HCT116 (cell line): ENCODE data around the gene S100Z.

Source experiments
- ATF3 ChIP-seq: IDR thresholded peaks from 2 replicates; pipeline ENCODE4 v1.6.1; 2012
- CTCF ChIP-seq, 3 experiments: fragments of 200-600 bp in 1 of 3; sonication (generic) in 1 of 3; IDR thresholded peaks in 2 of 3; conservative IDR thresholded peaks in 1 of 3; 2 replicates each; pipeline ENCODE4 v1.5.1; 2012 to 2017; ENCODE audit warnings: low read depth in 2 of 3, low read length in 2 of 3, antibody characterized with exemption in 1 of 3, borderline replicate concordance in 1 of 3, control low read depth in 1 of 3, mild to moderate bottlenecking in 1 of 3, mixed read lengths in 1 of 3, mixed run types in 1 of 3, moderate library complexity in 1 of 3; ENCODE audit not compliant: insufficient read depth in 1 of 3
- EZH2 ChIP-seq: fragments of 200-600 bp; sonication (generic); IDR thresholded peaks from 2 replicates; pipeline ENCODE4 v1.6.1; 2017; ENCODE audit warnings: antibody characterized with exemption, mixed run types
- JUND ChIP-seq: IDR thresholded peaks from 2 replicates; pipeline ENCODE4 v1.6.1; 2012
- POLR2A ChIP-seq: IDR thresholded peaks from 2 replicates; pipeline ENCODE4 v1.7.0; 2011; ENCODE audit warnings: borderline replicate concordance; ENCODE audit not compliant: insufficient read depth, insufficient read length; ENCODE audit errors: extremely low read depth
- SIN3A ChIP-seq: IDR thresholded peaks from 2 replicates; pipeline ENCODE4 v1.6.1; 2012; ENCODE audit warnings: low read depth

DNA sequence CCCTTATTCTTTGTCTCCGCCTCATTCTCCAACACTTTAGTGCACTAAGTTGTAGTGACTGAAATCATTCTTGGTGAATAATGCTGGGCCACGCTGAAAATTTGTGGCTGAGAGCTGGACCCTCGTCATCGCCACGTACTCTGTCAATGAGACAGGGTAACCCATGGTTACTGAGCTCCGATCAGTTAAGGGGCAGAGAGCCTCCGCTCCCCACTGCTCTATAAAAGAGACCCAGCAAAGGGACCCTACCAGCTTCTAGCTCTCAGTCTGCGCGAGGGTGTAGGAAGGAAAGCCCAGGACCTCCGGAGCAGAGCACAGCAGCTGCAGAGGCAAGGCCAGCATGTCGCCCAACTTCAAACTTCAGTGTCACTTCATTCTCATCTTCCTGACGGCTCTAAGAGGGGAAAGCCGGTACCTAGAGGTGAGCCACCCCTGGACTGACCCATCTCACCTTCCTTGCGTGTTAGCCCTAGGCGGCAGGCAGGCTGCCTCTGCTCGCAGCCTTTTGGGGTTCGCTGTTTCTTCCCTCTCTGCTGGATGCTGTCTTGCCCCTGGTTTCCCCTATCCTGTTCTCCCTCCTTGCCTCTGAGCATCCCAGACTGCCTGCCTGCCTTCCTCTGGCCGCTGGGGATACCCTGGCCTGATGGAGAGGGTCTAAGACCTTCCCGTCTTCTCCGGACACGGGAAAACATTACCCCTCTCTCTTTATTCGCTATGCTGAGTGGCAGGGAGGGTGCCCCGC, 103.2 kb downstream of the S100Z start, which contains the start of gene CRHBP:
- TF ChIP-seq CTCF (IDR thresholded peaks at IDR 0.05 in 2 of 3, conservative IDR thresholded peaks at IDR 0.05 in 1 of 3; ENCODE audit: borderline replicate concordance in 1 of 3, insufficient read depth in 1 of 3, low read depth in 2 of 3, low read length in 2 of 3) (no peak), POLR2A (no peak), EZH2 (no peak), SIN3A (no peak), JUND (no peak), ATF3 (no peak)
